GM12801 (cell line): ENCODE data around the gene COMMD10.

Source experiments
- TF ChIP-seq, protein P1 (sequence below): IDR thresholded peaks from one replicate; pipeline ENCODE4 v1.5.1; 2011; ENCODE audit warnings: control low read depth; ENCODE audit not compliant: insufficient read length; ENCODE audit errors: extremely low read depth

The COMMD10 gene

DNA sequence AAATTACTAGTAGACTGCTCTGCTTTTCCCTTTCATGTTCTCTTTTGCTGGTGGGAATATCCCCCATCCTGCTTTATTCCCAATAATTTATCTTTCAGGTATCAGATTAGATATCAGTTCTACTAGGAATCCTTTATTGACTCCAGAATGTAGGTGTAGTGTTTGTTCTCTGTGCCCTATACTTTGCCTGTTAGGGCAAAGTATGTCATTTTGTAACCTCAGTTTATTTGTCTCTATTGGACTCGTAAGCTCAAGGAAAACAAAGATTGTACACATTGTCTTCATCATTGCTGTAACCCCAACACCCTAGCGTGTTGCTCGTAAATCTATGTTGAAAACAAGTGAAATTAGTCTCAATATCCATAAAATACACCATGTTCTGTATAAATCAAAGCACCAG is 190.5 kb downstream of the COMMD10 start:
- TF ChIP-seq, protein P1, sequence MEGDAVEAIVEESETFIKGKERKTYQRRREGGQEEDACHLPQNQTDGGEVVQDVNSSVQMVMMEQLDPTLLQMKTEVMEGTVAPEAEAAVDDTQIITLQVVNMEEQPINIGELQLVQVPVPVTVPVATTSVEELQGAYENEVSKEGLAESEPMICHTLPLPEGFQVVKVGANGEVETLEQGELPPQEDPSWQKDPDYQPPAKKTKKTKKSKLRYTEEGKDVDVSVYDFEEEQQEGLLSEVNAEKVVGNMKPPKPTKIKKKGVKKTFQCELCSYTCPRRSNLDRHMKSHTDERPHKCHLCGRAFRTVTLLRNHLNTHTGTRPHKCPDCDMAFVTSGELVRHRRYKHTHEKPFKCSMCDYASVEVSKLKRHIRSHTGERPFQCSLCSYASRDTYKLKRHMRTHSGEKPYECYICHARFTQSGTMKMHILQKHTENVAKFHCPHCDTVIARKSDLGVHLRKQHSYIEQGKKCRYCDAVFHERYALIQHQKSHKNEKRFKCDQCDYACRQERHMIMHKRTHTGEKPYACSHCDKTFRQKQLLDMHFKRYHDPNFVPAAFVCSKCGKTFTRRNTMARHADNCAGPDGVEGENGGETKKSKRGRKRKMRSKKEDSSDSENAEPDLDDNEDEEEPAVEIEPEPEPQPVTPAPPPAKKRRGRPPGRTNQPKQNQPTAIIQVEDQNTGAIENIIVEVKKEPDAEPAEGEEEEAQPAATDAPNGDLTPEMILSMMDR: no peak

DNA sequence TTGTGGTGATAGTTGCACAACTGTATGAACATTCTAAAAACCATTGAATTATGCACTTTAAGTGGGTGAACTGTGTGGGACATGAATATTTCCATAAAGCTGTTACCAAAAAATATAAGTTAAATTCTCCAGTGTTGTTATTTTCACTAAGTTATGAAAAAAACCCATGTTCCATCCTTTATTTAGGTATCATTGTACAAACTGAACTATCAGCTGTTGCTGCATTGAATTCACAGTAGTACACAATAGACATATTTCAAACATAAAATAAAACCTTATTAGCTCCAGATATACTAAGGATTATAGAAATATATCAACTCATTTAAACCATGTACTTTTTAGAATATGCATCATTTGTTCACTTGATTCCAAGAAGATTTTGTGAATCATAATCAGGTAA is 192.1 kb downstream of the COMMD10 start:
- TF ChIP-seq, protein P1: no peak

GRCh38 chr5:116280149-116280803 is 195.5 kb downstream of the COMMD10 start:
- TF ChIP-seq, protein P1: no peak

DNA sequence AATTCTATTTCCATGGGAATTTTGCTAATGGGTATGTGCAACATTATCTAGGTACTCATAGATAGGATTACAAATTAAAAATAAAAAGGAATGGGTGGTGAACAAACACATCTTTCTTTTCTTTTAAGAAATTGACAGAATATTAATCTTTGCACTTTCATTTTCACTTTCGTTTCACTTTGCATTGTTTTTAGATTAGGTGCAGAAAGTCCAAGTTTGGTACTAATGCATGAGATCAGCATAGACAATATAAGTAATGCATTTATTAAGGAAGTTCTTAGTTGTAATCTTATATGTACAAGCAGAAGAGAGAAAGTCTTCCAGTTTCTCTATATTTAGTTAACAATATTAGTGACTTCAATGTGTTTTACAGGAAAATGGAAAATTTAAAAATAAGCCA is 196.5 kb downstream of the COMMD10 start:
- TF ChIP-seq, protein P1: no peak

DNA sequence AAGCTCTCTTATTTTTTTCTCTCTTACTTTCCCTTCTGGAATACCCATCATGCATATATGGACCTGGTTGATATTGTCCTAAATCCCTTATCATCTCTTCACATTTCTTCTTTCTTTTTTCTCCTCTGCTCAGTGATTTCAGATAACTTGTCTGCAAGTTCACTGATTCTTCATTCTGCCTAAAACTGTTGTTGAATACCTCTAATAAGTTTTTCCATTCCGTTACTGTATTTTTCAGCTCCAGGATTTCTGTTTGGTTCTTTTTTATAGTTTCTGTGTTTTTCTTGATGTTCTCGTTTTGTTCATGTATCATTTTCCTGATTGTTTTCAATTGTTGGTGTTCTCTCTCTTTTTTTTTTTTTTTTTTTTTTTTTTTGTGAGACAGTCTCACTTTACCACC is 203.7 kb downstream of the COMMD10 start:
- TF ChIP-seq, protein P1: no peak

DNA sequence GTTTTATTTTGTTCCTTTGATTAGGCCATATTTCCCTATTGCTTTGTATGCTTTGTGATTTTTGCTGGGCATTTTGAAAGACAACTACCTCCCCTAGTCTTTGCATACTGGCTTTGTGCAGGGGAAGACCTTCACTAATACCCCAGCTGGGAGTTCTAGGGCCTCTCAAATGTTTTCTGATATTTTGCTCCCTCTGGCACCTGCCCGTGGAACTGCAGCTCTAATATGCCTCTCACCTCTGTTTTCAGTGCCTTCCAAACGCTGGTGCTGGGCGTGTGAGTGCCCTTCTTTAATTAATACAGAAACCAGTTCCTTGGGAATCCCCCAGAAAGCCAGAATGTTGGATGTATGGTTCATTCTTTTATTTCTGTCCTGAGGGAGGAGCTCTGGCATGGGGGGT is 204.5 kb downstream of the COMMD10 start:
- TF ChIP-seq, protein P1: no peak

DNA sequence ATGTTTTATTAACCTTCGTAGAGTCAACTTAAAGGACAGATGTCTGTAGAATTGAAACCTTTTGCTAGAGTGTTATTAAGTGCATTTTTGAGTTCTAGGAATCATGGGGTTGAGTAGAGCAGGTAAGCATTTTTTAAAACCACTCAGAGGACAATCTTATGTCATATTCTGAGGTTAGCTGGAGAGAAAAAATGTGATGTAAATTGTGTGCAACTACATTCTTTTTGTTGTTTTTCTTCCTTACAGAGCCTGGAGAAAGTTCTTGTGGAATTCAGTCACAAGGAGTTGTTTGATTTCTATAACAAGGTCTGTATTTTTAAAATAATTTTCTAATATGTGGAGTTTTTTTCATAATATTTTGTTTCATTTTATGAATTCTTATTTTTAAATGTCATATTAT is 206.4 kb downstream of the COMMD10 start:
- TF ChIP-seq, protein P1: no peak
